Smooth muscle cell (in vitro differentiated cells): ENCODE data around the gene HIGD1A. TPM values are rescaled to one million over a fixed set of nuclear protein-coding genes. Genes with fewer than 3 reads are reported as not detected.

Source experiments
- DNase-seq: peaks from one replicate; lab custom pipeline; 2025; ENCODE audit not compliant: unreplicated experiment; lab: John Stamatoyannopoulos, UW
- H2AFZ ChIP-seq: fragments of 200-600 bp; sonication (generic); 2 replicates; pipeline ENCODE4 v1.6.0; 2016; ENCODE audit warnings: antibody characterized with exemption, low read depth, mild to moderate bottlenecking
- H3F3A ChIP-seq: fragments of 200-600 bp; sonication (generic); 2 replicates; pipeline ENCODE4 v1.6.0; 2017; ENCODE audit warnings: antibody characterized with exemption, low read depth
- H3K27ac ChIP-seq: fragments of 200-600 bp; sonication (generic); 2 replicates; pipeline ENCODE4 v1.5.1; 2016; ENCODE audit warnings: low read depth, mild to moderate bottlenecking
- H3K27me3 ChIP-seq: fragments of 200-600 bp; sonication (generic); 2 replicates; pipeline ENCODE4 v1.6.1; 2016; ENCODE audit warnings: low read depth, mild to moderate bottlenecking
- H3K36me3 ChIP-seq: fragments of 200-600 bp; sonication (generic); 2 replicates; pipeline ENCODE4 v1.5.1; 2016; ENCODE audit warnings: low read depth
- H3K4me1 ChIP-seq: fragments of 200-600 bp; sonication (generic); 2 replicates; pipeline ENCODE4 v1.5.1; 2016; ENCODE audit warnings: low read depth
- H3K4me2 ChIP-seq: fragments of 200-600 bp; sonication (generic); 2 replicates; pipeline ENCODE4 v1.6.0; 2016; ENCODE audit warnings: mild to moderate bottlenecking
- H3K4me3 ChIP-seq: fragments of 200-600 bp; sonication (generic); 2 replicates; pipeline ENCODE4 v1.5.1; 2016; ENCODE audit warnings: mild to moderate bottlenecking
- H3K79me2 ChIP-seq: fragments of 200-600 bp; sonication (generic); 2 replicates; pipeline ENCODE4 v1.6.0; 2016; ENCODE audit warnings: low read depth, mild to moderate bottlenecking
- H3K9ac ChIP-seq: fragments of 200-600 bp; sonication (generic); 2 replicates; pipeline ENCODE4 v1.6.0; 2016; ENCODE audit warnings: low read depth
- H3K9me3 ChIP-seq: fragments of 200-600 bp; sonication (generic); replicated peaks from 2 replicates; pipeline ENCODE4 v1.5.1; 2016; ENCODE audit warnings: low read depth
- H4K20me1 ChIP-seq: fragments of 200-600 bp; sonication (generic); 2 replicates; pipeline ENCODE4 v1.6.0; 2016; ENCODE audit warnings: low read depth
- CTCF ChIP-seq: fragments of 200-600 bp; sonication (generic); IDR thresholded peaks from 2 replicates; pipeline ENCODE4 v1.5.1; 2017; ENCODE audit warnings: borderline replicate concordance, mild to moderate bottlenecking, antibody characterized with exemption; ENCODE audit not compliant: insufficient read depth, poor library complexity, severe bottlenecking
- WGBS: methylation state at CpG from one replicate; pipeline ENCODE4 v1.1.7; 2016; ENCODE audit warnings: low lambda C conversion rate; 5-methylcytosine and 5-hydroxymethylcytosine counted together
- polyA plus RNA-seq: library from polyadenylated mRNA; unstranded; fragments of >200 nt; fragmentation: Nextera tagmentation; extraction: Ambion mirVana; gene quantifications from 2 replicates; pipeline ENCODE4 v1.2.1, GENCODE V29; 2016
- total RNA-seq: library from RNA; depleted of rRNA; stranded (reverse); fragments of >200 nt; gene quantifications from 2 replicates; pipeline ENCODE4 v1.2.3, GENCODE V29; 2014

Gene HIGD1A
- total and polyA plus RNA-seq, 2 experiments from 2014 or later = 159 to 339 TPM

GRCh38 chr3:42829628-42830436 lies 25.5 kb upstream of the HIGD1A start:
- Histone ChIP-seq H3K4me3 (no peak overlapping the region), H3K9me3 (no peaks in the 10 kb centered on the region), H4K20me1 (no peaks in the 10 kb centered on the region), H3K79me2 (no peaks in the 10 kb centered on the region), H3K27ac (peak overlapping the region; percentile 29), H3K9ac (no peak overlapping the region), H3K4me2 (no peak overlapping the region), H3F3A (peaks cover 5% of the 10 kb centered on the region), H3K36me3 (no peaks in the 10 kb centered on the region), H3K4me1 (peaks cover 20% of the 10 kb centered on the region), H3K27me3 (no peaks in the 10 kb centered on the region), H2AFZ (no peak overlapping the region)
- 85% methylated on average over 5 of the region's 5 CpGs for WGBS
- DNase-seq = no peak
- no peak for TF ChIP-seq CTCF

GRCh38 chr3:42829083-42829627 lies 24.9 kb upstream of the HIGD1A start:
- Histone ChIP-seq H3K9ac (no peak overlapping the region), H3F3A (peaks cover 5% of the 10 kb centered on the region), H3K4me2 (no peak overlapping the region), H3K79me2 (no peaks in the 10 kb centered on the region), H2AFZ (no peak overlapping the region), H3K27ac (peak overlapping the region; percentile 51), H3K4me3 (no peak overlapping the region), H3K4me1 (peaks cover 20% of the 10 kb centered on the region), H3K27me3 (no peaks in the 10 kb centered on the region), H3K9me3 (no peaks in the 10 kb centered on the region), H3K36me3 (no peaks in the 10 kb centered on the region), H4K20me1 (no peaks in the 10 kb centered on the region)
- no peak for TF ChIP-seq CTCF
- WGBS = 64% methylated on average over 5 of the region's 5 CpGs
- DNase-seq = no peak

GRCh38 chr3:42827654-42828053 lies 23.4 kb upstream of the HIGD1A start:
- H3K36me3 ChIP-seq = no peaks in the 10 kb centered on the region
- no peak overlapping the region for H3K4me3 ChIP-seq
- H3K9ac ChIP-seq = no peak overlapping the region
- H3K9me3 ChIP-seq = no peaks in the 10 kb centered on the region
- no peaks in the 10 kb centered on the region for H3K79me2 ChIP-seq
- H3K27me3 ChIP-seq = no peaks in the 10 kb centered on the region
- H3F3A ChIP-seq = peaks cover 5% of the 10 kb centered on the region
- 46% methylated on average over 4 of the region's 4 CpGs for WGBS
- no peak overlapping the region for H2AFZ ChIP-seq
- peak overlapping the region; percentile 41 for H3K4me2 ChIP-seq
- no peak for TF ChIP-seq CTCF
- H3K4me1 ChIP-seq = peaks cover 29% of the 10 kb centered on the region
- DNase-seq = no peak
- no peaks in the 10 kb centered on the region for H4K20me1 ChIP-seq
- H3K27ac ChIP-seq = peak overlapping the region; percentile 85
